Measurements from ENCODE around the gene GATAD2A. TPM values are rescaled to one million over a fixed set of nuclear protein-coding genes. Genes with fewer than 3 reads are reported as not detected.

Gene GATAD2A
- total RNA-seq, 1 donor from 2014 or later, result 139 TPM

DNA sequence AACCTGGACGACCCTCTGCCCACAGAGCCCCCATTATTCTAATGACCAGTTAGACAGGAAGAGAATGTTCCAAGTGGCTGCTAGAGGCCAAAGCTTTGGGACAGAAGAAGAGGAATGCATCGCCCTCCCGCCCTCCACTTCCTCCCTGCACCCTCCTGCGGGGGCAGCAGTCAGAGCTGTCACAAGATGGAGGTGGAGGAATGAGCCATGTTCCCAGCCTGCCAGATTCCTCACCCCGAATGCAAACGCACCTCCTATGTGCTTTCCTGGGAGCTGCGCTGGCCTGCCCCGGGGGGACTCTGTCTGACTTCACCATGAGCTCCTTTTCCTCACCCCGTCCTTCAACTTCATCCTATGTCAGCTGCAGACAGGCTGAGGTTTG, 124.9 kb downstream of the GATAD2A start:
- Mint-ChIP-seq H3K36me3 (ENCODE audit: low read depth) (peaks cover 9% of the 10 kb centered on the region), H3K4me3 (no peak overlapping the region), H3K9me3 (no peaks in the 10 kb centered on the region), H3K27me3 (ENCODE audit: insufficient read depth) (no peaks in the 10 kb centered on the region), H3K27ac (no peak overlapping the region), H3K4me1 (ENCODE audit: low read depth) (peaks cover 7% of the 10 kb centered on the region)
- intact Hi-C loops (cut with micrococcal nuclease), result loop anchor here (5.0 kb wide), 1 partner anchor 337 kb away; the partner anchor contains the start of gene ZNF253
- no peak for DNase-seq (ENCODE audit: low spot score)

- intact Hi-C loops (cut with micrococcal nuclease), result loop anchor here (5.0 kb wide), 1 partner anchor 336 kb away; the partner anchor contains the start of gene ZNF253
Measured at GRCh38 chr19:19530889-19531288, 125.4 kb downstream of the GATAD2A start.

GRCh38 chr19:19531951-19532805, 126.7 kb downstream of the GATAD2A start:
- Mint-ChIP-seq H3K4me3 (no peak overlapping the region), H3K27ac (peak overlapping the region; percentile 67), H3K36me3 (ENCODE audit: low read depth) (peaks cover 11% of the 10 kb centered on the region), H3K4me1 (ENCODE audit: low read depth) (peaks cover 7% of the 10 kb centered on the region), H3K9me3 (no peaks in the 10 kb centered on the region), H3K27me3 (ENCODE audit: insufficient read depth) (peaks cover 3% of the 10 kb centered on the region)
- intact Hi-C loops (cut with micrococcal nuclease), result loop anchor here (1.0 to 5.0 kb wide), 3 partner anchors 111 to 427 kb away; partner anchors contain the start of genes GMIP and ZNF253
- peak; percentile 79 for DNase-seq (ENCODE audit: low spot score)

More at GRCh38 chr19:19530889-19531288, 125.4 kb downstream of the GATAD2A start:
- no peak for DNase-seq (ENCODE audit: low spot score)
- Mint-ChIP-seq H3K27ac (no peak overlapping the region), H3K27me3 (ENCODE audit: insufficient read depth) (no peaks in the 10 kb centered on the region), H3K9me3 (no peaks in the 10 kb centered on the region), H3K36me3 (ENCODE audit: low read depth) (peaks cover 9% of the 10 kb centered on the region), H3K4me1 (ENCODE audit: low read depth) (peaks cover 7% of the 10 kb centered on the region), H3K4me3 (no peak overlapping the region)

DNA sequence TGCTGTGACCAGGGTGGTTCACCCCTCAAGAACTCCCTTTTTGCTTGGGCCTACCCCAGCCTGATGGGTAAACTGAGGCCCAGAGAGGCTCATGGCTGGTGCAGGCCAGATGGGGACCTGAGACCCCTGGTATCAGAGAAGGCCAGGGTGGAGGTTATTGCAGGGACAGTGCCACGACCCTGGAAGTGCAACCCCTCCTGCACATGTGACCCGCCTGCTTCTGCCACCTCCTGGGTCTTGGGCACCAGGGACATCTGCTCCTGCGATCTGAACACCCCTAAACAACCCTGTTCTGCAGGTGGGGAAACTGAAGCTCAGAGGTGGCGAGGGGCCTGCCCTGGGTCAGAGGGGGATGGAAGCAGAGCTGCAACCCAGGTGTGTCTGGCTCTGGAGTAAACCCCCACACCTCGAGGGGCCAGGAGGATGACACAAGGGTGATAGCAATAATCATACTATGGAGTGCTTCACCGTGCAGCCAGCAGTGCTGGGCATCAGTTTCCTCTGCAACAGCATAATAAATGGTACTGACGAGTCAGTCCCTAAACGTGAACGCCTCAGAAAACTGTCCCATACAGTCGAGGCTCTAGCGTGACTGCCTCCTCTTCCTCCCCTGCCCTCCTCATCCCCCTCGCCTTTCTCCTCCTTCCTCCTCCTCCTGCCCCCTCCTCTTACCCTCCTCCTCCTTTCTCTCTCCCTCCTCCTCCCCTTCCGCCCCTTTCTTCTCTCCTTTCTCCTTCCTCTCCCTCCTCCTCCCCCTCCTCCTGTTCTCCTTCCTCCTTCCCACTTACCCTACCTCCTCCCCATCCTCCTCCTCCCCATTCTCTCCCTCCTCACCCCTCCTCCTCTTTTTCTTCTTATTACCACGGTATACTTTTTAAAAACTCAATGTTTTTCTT, 127.6 kb downstream of the GATAD2A start:
- Mint-ChIP-seq H3K27ac (no peak overlapping the region), H3K36me3 (ENCODE audit: low read depth) (peaks cover 11% of the 10 kb centered on the region), H3K4me1 (ENCODE audit: low read depth) (peaks cover 11% of the 10 kb centered on the region)

GRCh38 chr19:19533841-19534240, 128.4 kb downstream of the GATAD2A start:
- Mint-ChIP-seq H3K9me3 (no peaks in the 10 kb centered on the region), H3K4me3 (no peak overlapping the region), H3K27ac (no peak overlapping the region), H3K4me1 (ENCODE audit: low read depth) (peaks cover 16% of the 10 kb centered on the region), H3K36me3 (ENCODE audit: low read depth) (peaks cover 11% of the 10 kb centered on the region), H3K27me3 (ENCODE audit: insufficient read depth) (peaks cover 10% of the 10 kb centered on the region)
- intact Hi-C loops (cut with micrococcal nuclease), result loop anchor here (5.0 kb wide), 1 partner anchor 333 kb away; the partner anchor contains the start of gene ZNF253
- no peak for DNase-seq (ENCODE audit: low spot score)

More for the DNA sequence above, 127.6 kb downstream of the GATAD2A start:
- Mint-ChIP-seq H3K4me3 (no peak overlapping the region), H3K9me3 (no peaks in the 10 kb centered on the region), H3K27me3 (ENCODE audit: insufficient read depth) (peaks cover 7% of the 10 kb centered on the region)
- DNase-seq (ENCODE audit: low spot score), result no peak
- intact Hi-C loops (cut with micrococcal nuclease), result loop anchor here (1.0 to 5.0 kb wide), 3 partner anchors 110 to 426 kb away; partner anchors contain the start of genes GMIP and ZNF253

GRCh38 chr19:19534556-19535265, 129.2 kb downstream of the GATAD2A start:
- Mint-ChIP-seq H3K4me1 (ENCODE audit: low read depth) (peaks cover 17% of the 10 kb centered on the region), H3K27me3 (ENCODE audit: insufficient read depth) (peaks cover 15% of the 10 kb centered on the region), H3K4me3 (no peak overlapping the region), H3K36me3 (ENCODE audit: low read depth) (peaks cover 11% of the 10 kb centered on the region), H3K27ac (no peak overlapping the region), H3K9me3 (no peaks in the 10 kb centered on the region)
- intact Hi-C loops (cut with micrococcal nuclease), result loop anchor here (5.0 kb wide), 1 partner anchor 333 kb away; the partner anchor contains the start of gene ZNF253
- no peak for DNase-seq (ENCODE audit: low spot score)

DNA sequence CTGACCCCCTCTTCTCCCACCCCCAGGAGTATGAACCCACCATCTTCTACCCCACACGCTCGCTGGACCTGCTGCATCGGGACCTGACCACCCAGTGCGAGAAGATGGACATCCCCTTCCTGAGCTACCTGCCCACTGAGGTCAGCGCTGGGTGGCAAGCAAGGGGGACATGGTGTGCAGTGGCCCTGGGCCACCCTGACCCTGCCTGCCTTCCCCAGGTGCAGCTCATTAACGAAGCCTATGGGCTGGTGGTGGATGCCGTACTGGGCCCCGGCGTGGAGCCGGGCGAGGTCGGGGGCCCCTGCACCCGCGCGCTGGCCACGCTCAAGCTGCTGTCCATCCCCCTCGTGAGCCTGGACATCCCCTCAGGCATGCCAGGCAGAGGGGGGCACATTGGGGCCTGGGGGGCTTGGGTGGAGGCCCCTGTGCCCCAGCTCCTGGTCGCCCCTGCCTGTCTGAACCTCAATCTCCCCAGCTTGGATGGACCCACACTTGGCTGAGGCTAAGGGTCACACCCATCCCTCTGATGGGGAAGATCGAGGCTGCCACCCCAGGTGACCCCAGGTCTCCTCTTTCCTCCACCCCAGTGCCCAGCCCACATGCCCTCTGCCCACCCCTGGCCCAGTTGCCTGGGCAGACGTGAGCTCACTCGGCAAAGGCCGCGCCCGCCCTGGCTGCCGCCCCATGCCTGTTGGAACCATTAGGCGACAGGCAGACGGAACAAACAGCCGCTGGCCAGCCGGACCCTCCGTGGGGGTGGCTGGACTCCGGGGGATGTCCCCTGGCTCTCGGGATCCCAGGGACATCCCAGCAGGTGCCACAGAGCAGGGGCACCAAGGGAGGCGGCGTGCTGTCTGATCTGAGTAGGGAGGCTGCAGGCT, 130.1 kb downstream of the GATAD2A start:
- no peak overlapping the region for H3K4me3 Mint-ChIP-seq
- intact Hi-C loops (cut with micrococcal nuclease), result no loop called here
- peaks cover 15% of the 10 kb centered on the region for H3K27me3 Mint-ChIP-seq (ENCODE audit: insufficient read depth)
- no peak overlapping the region for H3K27ac Mint-ChIP-seq
- H3K9me3 Mint-ChIP-seq, result no peaks in the 10 kb centered on the region
- no peak for DNase-seq (ENCODE audit: low spot score)
- peaks cover 11% of the 10 kb centered on the region for H3K36me3 Mint-ChIP-seq (ENCODE audit: low read depth)
- H3K4me1 Mint-ChIP-seq (ENCODE audit: low read depth), result peaks cover 18% of the 10 kb centered on the region

DNA sequence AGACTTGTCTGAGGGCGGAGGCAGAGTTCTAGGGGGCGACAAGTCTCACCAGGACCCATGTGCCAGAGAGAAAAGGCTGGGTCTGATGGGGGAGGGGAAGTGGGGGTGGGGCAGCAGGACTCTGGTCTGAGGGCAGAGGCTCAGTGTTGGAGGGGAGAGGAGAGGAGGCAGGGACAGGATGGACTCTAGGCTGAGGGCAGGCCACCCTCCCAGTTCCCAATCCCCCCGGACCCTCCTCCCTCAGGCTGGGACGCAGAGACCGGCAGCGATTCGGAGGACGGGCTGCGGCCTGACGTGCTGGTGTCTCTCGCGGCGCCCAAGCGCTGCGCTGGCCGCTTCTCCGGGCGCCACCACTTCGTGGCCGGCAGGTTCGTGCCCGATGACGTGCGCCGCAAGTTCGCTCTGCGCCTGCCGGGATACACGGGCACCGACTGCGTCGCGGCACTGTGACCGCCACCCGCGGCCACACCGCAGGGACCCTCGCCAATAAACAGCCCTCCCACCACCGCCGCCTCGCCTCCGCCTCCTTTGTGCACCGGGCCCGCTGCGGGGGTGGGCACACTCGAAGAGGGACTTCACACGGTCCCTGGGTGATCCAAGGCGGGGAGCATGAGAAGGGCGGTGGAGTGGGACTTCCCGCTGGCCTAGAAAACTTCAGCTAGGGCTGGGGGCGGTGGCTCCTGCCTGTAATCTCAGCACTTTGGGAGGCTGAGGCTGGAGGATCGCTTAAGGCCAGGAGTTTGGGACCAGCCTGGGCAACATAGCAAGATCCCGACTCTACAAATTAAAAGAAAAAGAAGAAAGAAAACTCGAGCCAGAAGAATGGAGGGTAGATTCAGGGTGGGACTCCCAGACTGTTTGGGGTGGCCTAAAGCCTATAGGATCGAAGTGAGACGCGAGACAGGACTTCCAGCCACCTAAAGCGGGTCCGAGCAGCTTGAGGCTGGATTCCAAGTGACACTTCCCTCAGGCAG, 131.9 kb downstream of the GATAD2A start:
- intact Hi-C loops (cut with micrococcal nuclease), result no loop called here
- H3K4me3 Mint-ChIP-seq, result peak overlapping the region; percentile 49
- peaks cover 18% of the 10 kb centered on the region for H3K27me3 Mint-ChIP-seq (ENCODE audit: insufficient read depth)
- no peaks in the 10 kb centered on the region for H3K9me3 Mint-ChIP-seq
- H3K36me3 Mint-ChIP-seq (ENCODE audit: low read depth), result peaks cover 5% of the 10 kb centered on the region
- DNase-seq (ENCODE audit: low spot score), result no peak
- H3K4me1 Mint-ChIP-seq (ENCODE audit: low read depth), result peaks cover 33% of the 10 kb centered on the region
- no peak overlapping the region for H3K27ac Mint-ChIP-seq

DNA sequence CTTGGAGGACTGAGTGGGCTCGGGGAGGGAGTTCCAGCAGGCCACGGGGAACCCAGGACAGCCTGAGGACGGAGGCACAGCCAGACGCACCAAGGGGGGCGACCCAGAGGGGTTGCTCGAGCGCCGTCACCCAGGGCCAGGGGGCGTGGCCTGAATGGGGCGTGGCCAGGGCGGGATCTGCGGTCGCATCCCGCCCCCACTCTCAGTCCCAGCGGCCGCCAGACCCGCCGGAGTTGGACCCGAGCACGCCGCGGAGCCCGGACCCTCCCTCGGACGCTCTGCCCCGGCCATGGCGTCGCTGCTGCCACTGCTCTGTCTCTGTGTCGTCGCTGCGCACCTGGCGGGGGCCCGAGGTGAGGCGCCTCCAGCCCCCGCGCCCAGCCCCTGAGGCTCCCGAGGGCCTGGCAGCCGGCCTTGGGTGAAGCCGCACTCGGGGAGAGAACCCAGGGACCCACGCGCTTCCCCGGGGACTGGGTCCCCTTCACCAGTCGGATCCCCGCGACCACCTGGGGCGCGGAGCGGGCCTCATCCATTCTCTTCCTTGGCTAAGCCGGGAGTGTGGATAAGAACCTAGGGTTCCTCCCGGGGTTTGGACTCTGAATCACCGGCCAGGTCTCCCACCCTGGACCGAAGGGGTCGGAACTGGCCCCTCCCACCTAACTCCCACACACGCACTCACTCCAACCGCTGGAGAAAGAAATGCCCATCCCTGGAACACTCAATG, 132.7 kb downstream of the GATAD2A start, which contains the start of gene CILP2:
CILP2 (plus strand) TSS at position 205 of the 724 bp plus-strand sequence; CDS start at position 290, 85 bp downstream.
- H3K9me3 Mint-ChIP-seq, result no peaks in the 10 kb centered on the region
- peaks cover 34% of the 10 kb centered on the region for H3K4me1 Mint-ChIP-seq (ENCODE audit: low read depth)
- no peak within 1 kb of the TSS for H3K27ac Mint-ChIP-seq
- DNase-seq (ENCODE audit: low spot score), result no peak
- peaks cover 5% of the 10 kb centered on the region for H3K36me3 Mint-ChIP-seq (ENCODE audit: low read depth)
- H3K27me3 Mint-ChIP-seq (ENCODE audit: insufficient read depth), result peaks cover 18% of the 10 kb centered on the region
- peak within 1 kb of the TSS; percentile 49 for H3K4me3 Mint-ChIP-seq
- intact Hi-C loops (cut with micrococcal nuclease), result no loop called here

DNA sequence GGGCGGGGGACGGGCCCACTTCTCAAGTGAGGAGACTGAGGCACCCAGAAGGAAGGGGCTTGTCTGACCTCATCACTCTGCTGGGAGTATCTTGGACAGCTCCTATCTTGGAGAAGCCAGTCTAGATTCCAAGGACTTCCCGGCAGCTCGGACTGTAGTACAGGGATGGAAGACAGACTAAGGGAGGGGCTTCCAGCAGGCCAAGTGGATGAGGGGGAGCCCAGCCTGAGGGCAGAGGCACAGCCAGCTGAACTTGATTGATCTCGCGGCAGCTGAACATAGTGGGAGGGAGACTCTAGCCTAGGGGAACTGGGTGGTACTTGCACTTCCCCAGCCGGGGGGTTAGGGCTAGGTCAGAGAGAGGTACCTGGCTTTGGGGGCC, 133.3 kb downstream of the GATAD2A start:
- peaks cover 32% of the 10 kb centered on the region for H3K4me1 Mint-ChIP-seq (ENCODE audit: low read depth)
- no peak overlapping the region for H3K27ac Mint-ChIP-seq
- no peaks in the 10 kb centered on the region for H3K9me3 Mint-ChIP-seq
- H3K27me3 Mint-ChIP-seq (ENCODE audit: insufficient read depth), result peaks cover 18% of the 10 kb centered on the region
- no peak for DNase-seq (ENCODE audit: low spot score)
- peaks cover 5% of the 10 kb centered on the region for H3K36me3 Mint-ChIP-seq (ENCODE audit: low read depth)
- H3K4me3 Mint-ChIP-seq, result peak overlapping the region; percentile 0
- intact Hi-C loops (cut with micrococcal nuclease), result no loop called here
